HCT116 (cell line): ENCODE data around the gene GALNT11.
"Not testable (repeated sequence)": the region's sequence is repeated elsewhere in the genome, so short reads cannot be mapped to it uniquely, and the experiment has no call there.

Experiments used
- POLR2A ChIP-seq: IDR thresholded peaks from 2 replicates; pipeline ENCODE4 v1.7.0; 2011; ENCODE audit warnings: borderline replicate concordance; ENCODE audit not compliant: insufficient read depth, insufficient read length; ENCODE audit errors: extremely low read depth
- RAD21 ChIP-seq: IDR thresholded peaks from 2 replicates; pipeline ENCODE4 v1.6.1; 2012; ENCODE audit warnings: low read depth, mild to moderate bottlenecking

DNA sequence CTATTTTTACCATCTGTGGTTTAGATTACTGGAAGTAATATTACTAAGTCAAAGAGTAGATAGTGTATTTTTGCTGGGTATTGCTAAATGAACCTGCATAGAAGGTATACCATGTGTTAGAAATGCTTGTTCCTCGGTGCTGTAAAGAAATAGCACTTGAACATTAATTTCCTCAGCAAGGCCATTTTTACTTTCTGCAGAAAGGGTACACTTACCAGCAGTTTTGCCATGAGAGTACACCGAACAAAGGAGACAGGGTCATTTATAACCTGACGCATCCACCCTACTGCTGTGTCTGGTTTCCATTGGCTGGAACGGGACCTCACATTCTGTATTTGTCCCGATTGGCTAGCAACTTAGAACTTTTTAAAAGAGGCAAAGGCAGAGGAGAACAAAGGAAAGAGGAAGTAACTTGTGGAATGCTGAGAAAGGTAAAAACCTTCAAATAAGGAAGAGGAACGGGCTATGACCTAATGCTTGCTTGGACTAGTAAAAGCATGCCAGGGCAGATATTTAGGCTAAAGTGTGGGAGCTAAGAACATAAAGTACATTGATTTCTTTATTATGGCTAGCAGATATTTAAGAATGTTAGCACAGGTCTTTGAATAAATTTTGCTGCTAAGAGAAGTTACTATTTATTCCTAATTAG lies 56.7 kb downstream of the GALNT11 start:
- not testable (repeated sequence) for TF ChIP-seq RAD21, POLR2A
